HepG2 (cell line): Measurements from ENCODE around the gene ENTPD6. TPM values are rescaled to one million over a fixed set of nuclear protein-coding genes. Genes with fewer than 3 reads are reported as not detected.
"Not testable (repeated sequence)": the region's sequence is repeated elsewhere in the genome, so short reads cannot be mapped to it uniquely, and the experiment has no call there.

Experiments used
- ATAC-seq: fragments of 200-7000 bp; cut with Tn5 transposase; 3 replicates; pipeline ENCODE4 v1.9.1; 2020; ENCODE audit warnings: mild to moderate bottlenecking, moderate library complexity
- BruUV-seq: library from RNA; stranded (reverse); fragments of 400-500 nt; replicated peaks from 2 replicates; lab custom pipeline; 2021; lab: Mats Ljungman, UMichigan
- CTCF ChIA-PET: fragments of 300-600 bp; formaldehyde crosslinking; extraction: SDS; loops from one replicate; lab custom pipeline; 2021; ENCODE audit warnings: low total read pairs, inconsistent platforms, low intra/inter-chr PET ratio; lab: Yijun Ruan, JAX
- POLR2A ChIA-PET: fragments of 350-600 bp; sonication (Branson Sonifier 250); formaldehyde crosslinking; loops from one replicate; lab custom pipeline; 2020; ENCODE audit warnings: antibody characterized with exemption, inconsistent platforms; lab: Yijun Ruan, JAX
- DNase-seq: peaks from one replicate; pipeline ENCODE4 v3.0.0-alpha.2; 2015; ENCODE audit warnings: low spot score
- FAIRE-seq: peaks from 3 replicates; lab custom pipeline; 2011; peaks lifted over from hg19 to GRCh38; lab: Jason Lieb, UNC
- H2AFZ ChIP-seq: one replicate; pipeline ENCODE4 v1.6.1; 2011; ENCODE audit warnings: low read length, inconsistent platforms
- H3K27ac ChIP-seq: fragments of 300-600 bp; 3 replicates; pipeline ENCODE4 v1.8.0; 2011; ENCODE audit warnings: mixed run types, mild to moderate bottlenecking, mixed read lengths, low read length, inconsistent platforms; ENCODE audit not compliant: insufficient read depth; ENCODE audit errors: extremely low read length
- H3K27me3 ChIP-seq, 2 experiments: fragments of 200-600 bp in 1 of 2; 2 replicates in 1 of 2; 3 replicates in 1 of 2; pipeline versions ENCODE4 v1.6.0 to v1.8.0; 2011; ENCODE audit warnings: low read length in 2 of 2, mild to moderate bottlenecking in 2 of 2, moderate library complexity in 2 of 2, inconsistent platforms in 1 of 2; ENCODE audit not compliant: insufficient read depth in 2 of 2, control insufficient read depth in 1 of 2
- H3K36me3 ChIP-seq, 2 experiments: fragments of 200-600 bp in 1 of 2; replicated peaks in 1 of 2; 2 replicates in 1 of 2; 3 replicates in 1 of 2; pipeline versions ENCODE4 v1.5.1 to v1.8.0; 2011; ENCODE audit warnings: low read length in 2 of 2, inconsistent platforms in 1 of 2; ENCODE audit not compliant: insufficient read depth in 2 of 2, control insufficient read depth in 1 of 2
- H3K4me1 ChIP-seq: 2 replicates; pipeline ENCODE4 v1.5.1; 2012; ENCODE audit warnings: low read length, inconsistent platforms; ENCODE audit not compliant: insufficient read depth
- H3K4me2 ChIP-seq: 2 replicates; pipeline ENCODE4 v1.6.0; 2011; ENCODE audit warnings: low read depth, low read length, inconsistent platforms
- H3K4me3 ChIP-seq, 3 experiments: fragments of 200-600 bp in 1 of 3; sonication (generic), shearing (Covaris generic) in 1 of 3; replicated peaks in 1 of 3; 2 replicates each; pipeline ENCODE4 v1.5.1; 2011 to 2016; ENCODE audit warnings: low read length in 3 of 3, inconsistent platforms in 2 of 3, low read depth in 2 of 3, mild to moderate bottlenecking in 2 of 3, control low read depth in 1 of 3, mixed read lengths in 1 of 3; ENCODE audit not compliant: insufficient read depth in 1 of 3
- H3K79me2 ChIP-seq: one replicate; pipeline ENCODE4 v1.6.1; 2011; ENCODE audit warnings: low read length, inconsistent platforms; ENCODE audit not compliant: insufficient read depth
- H3K9ac ChIP-seq: 2 replicates; pipeline ENCODE4 v1.6.0; 2011; ENCODE audit warnings: mild to moderate bottlenecking, low read depth, low read length, inconsistent platforms; ENCODE audit not compliant: insufficient read depth
- H3K9me3 ChIP-seq: 2 replicates; pipeline ENCODE4 v1.5.1; 2012; ENCODE audit warnings: mild to moderate bottlenecking, low read length
- H4K20me1 ChIP-seq: 2 replicates; pipeline ENCODE4 v1.6.0; 2011; ENCODE audit warnings: inconsistent platforms, mild to moderate bottlenecking, low read length, moderate library complexity; ENCODE audit not compliant: insufficient read depth
- HBP1 ChIP-seq: IDR thresholded peaks from 2 replicates; pipeline ENCODE4 v1.6.1; 2016; ENCODE audit warnings: low read depth, control low read depth
- MXD4 ChIP-seq: IDR thresholded peaks from 2 replicates; pipeline ENCODE4 v1.6.1; 2016; ENCODE audit warnings: mild to moderate bottlenecking, missing biosample characterization, missing genetic modification reagents
- RNF219 ChIP-seq: sonication (generic); formaldehyde crosslinking; IDR thresholded peaks from 2 replicates; pipeline ENCODE4 v1.5.0; 2020; ENCODE audit warnings: mild to moderate bottlenecking, missing genetic modification reagents
- SRF ChIP-seq: IDR thresholded peaks from 2 replicates; pipeline ENCODE4 v1.6.1; 2011; ENCODE audit warnings: mild to moderate bottlenecking, low read depth, low read length, moderate library complexity
- STAG1 ChIP-seq: sonication (generic); formaldehyde crosslinking; IDR thresholded peaks from 2 replicates; pipeline ENCODE4 v1.4.0; 2020; ENCODE audit warnings: missing genetic modification reagents
- ZNF124 ChIP-seq: sonication (generic); formaldehyde crosslinking; IDR thresholded peaks from 2 replicates; pipeline ENCODE4 v1.4.0; 2020; ENCODE audit warnings: missing genetic modification reagents
- ZNF460 ChIP-seq: sonication (generic); formaldehyde crosslinking; IDR thresholded peaks from 2 replicates; pipeline ENCODE4 v1.5.1; 2020; ENCODE audit warnings: missing genetic modification reagents, mild to moderate bottlenecking, borderline replicate concordance
- WGBS: methylation state at CpG from one replicate; pipeline ENCODE4 v1.1.6; 2017; ENCODE audit warnings: low lambda C conversion rate; 5-methylcytosine and 5-hydroxymethylcytosine counted together
- in situ Hi-C: cut with HindIII; loops from 2 replicates; pipeline ENCODE4 v1.10.0; 2017; ENCODE audit warnings: low pct_unique_long_range_greater_than_20kb; ENCODE audit not compliant: extremely low pct_ligation_motif_present
- intact Hi-C: fragments of 100-400 bp; cut with micrococcal nuclease; formaldehyde crosslinking; loops from one replicate; pipeline ENCODE4 v1.10.0; 2022; ENCODE audit not compliant: unreplicated experiment
- polyA plus RNA-seq, 8 experiments: library from polyadenylated mRNA; depleted of rRNA in 3 of 8; stranded (reverse) in 7 of 8; unstranded in 1 of 8; fragments of >200 nt; fragmentation: Illumina TruSeq in 4 of 8; extraction: Trizol in 4 of 8; gene quantifications; 2 replicates each; pipeline versions ENCODE4 v1.2.1 to v1.2.3, GENCODE V29; 2011 to 2016; ENCODE audit warnings: low read depth in 4 of 8, missing spikeins in 1 of 8, mixed read lengths in 1 of 8; ENCODE audit not compliant: insufficient read depth in 1 of 8
- total RNA-seq, 5 experiments: library from RNA; depleted of rRNA; stranded (reverse); fragments of >200 nt; fragmentation: Illumina TruSeq; extraction: Trizol; gene quantifications; 2 replicates each; pipeline ENCODE4 v1.2.3, GENCODE V29; 2016; ENCODE audit warnings: low read depth in 1 of 5
- TF ChIP-seq, protein P1 (sequence below): sonication (generic); formaldehyde crosslinking; IDR thresholded peaks from 2 replicates; pipeline ENCODE4 v1.4.0; 2020; ENCODE audit warnings: mild to moderate bottlenecking, low read depth, missing genetic modification reagents

Gene ENTPD6
- total and polyA plus RNA-seq, 2 of the 13 experiments (the other 11 are each of a cell fraction or from before 2014, with no cell fraction given): 164 to 172 TPM

DNA sequence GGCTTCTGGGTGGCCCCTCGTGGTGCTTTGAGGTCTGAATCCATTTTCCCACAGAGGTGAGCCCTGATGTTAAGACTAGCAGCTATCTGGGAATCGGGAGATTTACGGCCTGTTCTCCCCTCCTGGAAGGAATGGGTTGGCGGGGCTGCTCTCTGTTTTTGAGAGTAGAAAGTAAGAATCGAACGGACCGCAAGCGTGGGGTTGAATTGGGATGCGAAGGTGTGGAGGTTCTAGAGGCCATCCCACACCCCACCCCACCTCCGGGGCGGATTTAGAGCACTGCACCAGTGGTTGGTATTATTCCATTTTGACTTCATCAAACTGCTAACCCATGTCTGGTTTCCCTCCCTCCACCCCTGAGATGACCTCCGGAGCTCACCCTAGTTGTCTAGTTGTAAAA, 63.8 kb downstream of the ENTPD6 start (continued):
- TF ChIP-seq, protein P1, sequence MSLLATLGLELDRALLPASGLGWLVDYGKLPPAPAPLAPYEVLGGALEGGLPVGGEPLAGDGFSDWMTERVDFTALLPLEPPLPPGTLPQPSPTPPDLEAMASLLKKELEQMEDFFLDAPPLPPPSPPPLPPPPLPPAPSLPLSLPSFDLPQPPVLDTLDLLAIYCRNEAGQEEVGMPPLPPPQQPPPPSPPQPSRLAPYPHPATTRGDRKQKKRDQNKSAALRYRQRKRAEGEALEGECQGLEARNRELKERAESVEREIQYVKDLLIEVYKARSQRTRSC: no peak
- TF ChIP-seq MXD4 (CRISPR knock-in tag): no peak
- no peak for TF ChIP-seq SRF
- TF ChIP-seq HBP1 (CRISPR knock-in tag): no peak
- no peak for TF ChIP-seq ZNF124 (CRISPR knock-in tag)

DNA sequence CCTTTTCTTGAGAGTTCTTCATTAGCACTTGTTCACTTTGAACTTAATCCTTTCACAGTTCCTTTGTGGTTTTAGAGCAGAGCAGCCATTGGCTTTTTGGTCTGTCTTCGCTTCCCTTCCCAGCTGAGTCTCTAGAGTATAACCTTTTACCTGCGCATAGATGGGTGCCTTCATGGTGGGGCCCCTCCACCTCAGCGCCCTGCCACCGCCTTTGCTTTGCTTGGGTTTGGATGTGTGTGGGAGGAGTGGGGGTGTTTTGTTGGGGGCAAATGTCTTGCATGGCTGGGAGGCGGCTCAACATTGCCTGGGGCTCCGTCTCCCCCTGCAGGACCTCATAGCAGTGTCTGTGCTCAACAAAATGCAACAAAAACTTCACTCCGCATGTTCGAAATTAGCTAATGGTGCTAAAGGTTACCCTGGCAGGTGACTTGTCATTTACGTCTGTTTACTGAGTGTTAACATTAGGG, 64.3 kb downstream of the ENTPD6 start:
- H3K9ac ChIP-seq: no peak overlapping the region
- H4K20me1 ChIP-seq: no peaks in the 10 kb centered on the region; the same call in 1 of the 2 replicates
- H3K27ac ChIP-seq: no peak overlapping the region
- 0 out of 2 replicates have a peak, but pooled peaks have one; percentile 9 for TF ChIP-seq STAG1 (CRISPR knock-in tag)
- TF ChIP-seq RNF219 (CRISPR knock-in tag): no peak
- TF ChIP-seq ZNF460: no peak
- FAIRE-seq (no peak), ATAC-seq (no peak), DNase-seq (no peak)
- POLR2A ChIA-PET: no interaction called here
- no TSS peak for BruUV-seq
- in situ Hi-C loops: no loop called here
- H3K4me3 ChIP-seq: no peak overlapping the region
- CTCF ChIA-PET: no interaction called here
- WGBS: 97% methylated on average over 9 of the region's 9 CpGs
- intact Hi-C loops: no loop called here
- H3K9me3 ChIP-seq: no peaks in the 10 kb centered on the region
- H3K79me2 ChIP-seq: peaks cover 12% of the 10 kb centered on the region
- H3K36me3 ChIP-seq: peaks cover 7 to 23% of the 10 kb centered on the region in 2 experiments; a peak in 4 of 5 replicates
- no peaks in the 10 kb centered on the region for H3K4me1 ChIP-seq
- no peak overlapping the region for H2AFZ ChIP-seq
- no peak overlapping the region for H3K4me2 ChIP-seq
- H3K27me3 ChIP-seq: no peaks in the 10 kb centered on the region

GRCh38 chr20:25260770-25261437, 65.4 kb downstream of the ENTPD6 start:
- H4K20me1 ChIP-seq, ATAC-seq, H3K4me3 ChIP-seq, FAIRE-seq, H3K9me3 ChIP-seq, H2AFZ ChIP-seq, CTCF ChIA-PET, intact Hi-C loops, H3K9ac ChIP-seq, DNase-seq, H3K4me2 ChIP-seq, BruUV-seq, in situ Hi-C loops, H3K79me2 ChIP-seq, H3K27ac ChIP-seq, H3K27me3 ChIP-seq, H3K4me1 ChIP-seq, POLR2A ChIA-PET: not testable (repeated sequence)
- H3K36me3 ChIP-seq: peaks cover 5 to 21% of the 10 kb centered on the region in 2 experiments; a peak in 4 of 5 replicates
- WGBS: 95% methylated on average over 16 of the region's 16 CpGs
